Measurements from ENCODE around the gene NSRP1.
A peak's percentile ranks its signal among the peaks of the same experiment; 100 is the strongest.

Gene NSRP1

GRCh38 chr17:30234296-30234695 is 117.7 kb downstream of the NSRP1 start:
- Histone ChIP-seq H3K4me1 (ENCODE audit: control insufficient read depth in 1 of 2, insufficient read depth in 2 of 2, low read length in 2 of 2) (peaks cover 0 to 36% of the 10 kb centered on the region in 2 donors), H3K27me3 (ENCODE audit: low read depth, low read length) (peaks cover 26% of the 10 kb centered on the region), H3K27ac (ENCODE audit: low read length) (no peak overlapping the region), H3K36me3 (ENCODE audit: control insufficient read depth in 1 of 2, insufficient read depth in 2 of 2, low read length in 2 of 2) (no peaks in the 10 kb centered on the region), H3K9me3 (ENCODE audit: control insufficient read depth in 1 of 2, low read length in 2 of 2) (no peaks in the 10 kb centered on the region), H3K4me3 (ENCODE audit: low read depth in 1 of 2, low read length in 2 of 2) (no peak overlapping the region)

- H3K9me3 ChIP-seq (ENCODE audit: control insufficient read depth in 1 of 2, low read length in 2 of 2): no peaks in the 10 kb centered on the region
- H3K27ac ChIP-seq (ENCODE audit: low read length): no peak overlapping the region
- H3K27me3 ChIP-seq (ENCODE audit: low read depth, low read length): peaks cover 26% of the 10 kb centered on the region
- H3K4me3 ChIP-seq (ENCODE audit: low read depth in 1 of 2, low read length in 2 of 2): peak overlapping the region; percentile 26 to 70
- H3K36me3 ChIP-seq (ENCODE audit: control insufficient read depth in 1 of 2, insufficient read depth in 2 of 2, low read length in 2 of 2): no peaks in the 10 kb centered on the region
- H3K4me1 ChIP-seq (ENCODE audit: control insufficient read depth in 1 of 2, insufficient read depth in 2 of 2, low read length in 2 of 2): peaks cover 0 to 36% of the 10 kb centered on the region in 2 donors
Observed at GRCh38 chr17:30234964-30235363, 118.3 kb downstream of the NSRP1 start.

- H3K36me3 ChIP-seq (ENCODE audit: control insufficient read depth in 1 of 2, insufficient read depth in 2 of 2, low read length in 2 of 2): no peaks in the 10 kb centered on the region
- H3K9me3 ChIP-seq (ENCODE audit: control insufficient read depth in 1 of 2, low read length in 2 of 2): no peaks in the 10 kb centered on the region
- H3K4me1 ChIP-seq (ENCODE audit: control insufficient read depth in 1 of 2, insufficient read depth in 2 of 2, low read length in 2 of 2): peaks cover 0 to 36% of the 10 kb centered on the region in 2 donors
- peaks cover 26% of the 10 kb centered on the region for H3K27me3 ChIP-seq (ENCODE audit: low read depth, low read length)
- H3K4me3 ChIP-seq (ENCODE audit: low read depth in 1 of 2, low read length in 2 of 2): peak within 1 kb of the TSS; percentile 47 to 70
- H3K27ac ChIP-seq (ENCODE audit: low read length): no peak within 1 kb of the TSS
Observed at GRCh38 chr17:30235386-30236296, 119.0 kb downstream of the NSRP1 start, which contains the start of gene SLC6A4. TSS of gene SLC6A4 (minus strand) at chr17:30235697. CDS start at chr17:30221958, 13,739 bp downstream.
